Natural killer cell treated with Interleukin-12 subunit alpha and Interleukin-12 subunit beta and Interleukin-15 and Interleukin-18, amount 100 ng/mL, for 72 hours (primary cell): Measurements from ENCODE around the gene EHD1. TPM values are rescaled to one million over a fixed set of nuclear protein-coding genes. Genes with fewer than 3 reads are reported as not detected.
A peak's percentile ranks its signal among the peaks of the same experiment; 100 is the strongest.
"Not testable (repeated sequence)": the region's sequence is repeated elsewhere in the genome, so short reads cannot be mapped to it uniquely, and the experiment has no call there.

ENCODE experiments used
- ATAC-seq, 2 donors: fragments of 150-1000 bp; cut with Tn5 transposase in 1 of 2; sonication (Bioruptor Pico), chemical (Tn5 transposase) in 1 of 2; 2 replicates each; pipeline ENCODE4 v1.10.0; 2021
- DNase-seq: peaks from one replicate; pipeline ENCODE4 v3.0.0; 2022; ENCODE audit warnings: low spot score
- H3K27ac Mint-ChIP-seq, 2 donors: 1 replicate in 1 of 2; 2 replicates in 1 of 2; pipeline ENCODE4 v1.8.0; 2022; ENCODE audit warnings: mixed read lengths in 2 of 2, mild to moderate bottlenecking in 1 of 2, moderate library complexity in 1 of 2
- H3K27me3 Mint-ChIP-seq, 2 donors: 1 replicate in 1 of 2; 2 replicates in 1 of 2; pipeline ENCODE4 v1.8.0; 2022; ENCODE audit warnings: mixed read lengths in 2 of 2
- H3K36me3 Mint-ChIP-seq: one replicate; pipeline ENCODE4 v1.8.0; 2022; ENCODE audit warnings: mixed read lengths
- H3K4me1 Mint-ChIP-seq, 2 donors: 1 replicate in 1 of 2; 2 replicates in 1 of 2; pipeline ENCODE4 v1.8.0; 2022; ENCODE audit warnings: low read depth in 2 of 2, mixed read lengths in 2 of 2, mild to moderate bottlenecking in 1 of 2
- H3K4me3 Mint-ChIP-seq: one replicate; pipeline ENCODE4 v1.8.0; 2022; ENCODE audit warnings: mixed read lengths
- H3K9me3 Mint-ChIP-seq: 2 replicates; pipeline ENCODE4 v1.8.0; 2022; ENCODE audit warnings: mixed read lengths
- total RNA-seq, 2 donors: library from RNA; stranded (reverse); gene quantifications; one replicate each; pipeline ENCODE4 v1.2.3, GENCODE V29; 2022

The EHD1 gene
- total RNA-seq, 2 donors from 2014 or later = 202 to 235 TPM

GRCh38 chr11:64849598-64850356, 28.6 kb downstream of the EHD1 start:
- H3K36me3 Mint-ChIP-seq = no peaks in the 10 kb centered on the region
- H3K4me1 Mint-ChIP-seq = peaks cover 62 to 64% of the 10 kb centered on the region in 2 donors
- no peaks in the 10 kb centered on the region for H3K9me3 Mint-ChIP-seq
- H3K27me3 Mint-ChIP-seq = no peaks in the 10 kb centered on the region
- H3K4me3 Mint-ChIP-seq = no peak overlapping the region
- DNase-seq = no peak
- no peak for ATAC-seq
- peak overlapping the region; percentile 46 to 69 for H3K27ac Mint-ChIP-seq

DNA sequence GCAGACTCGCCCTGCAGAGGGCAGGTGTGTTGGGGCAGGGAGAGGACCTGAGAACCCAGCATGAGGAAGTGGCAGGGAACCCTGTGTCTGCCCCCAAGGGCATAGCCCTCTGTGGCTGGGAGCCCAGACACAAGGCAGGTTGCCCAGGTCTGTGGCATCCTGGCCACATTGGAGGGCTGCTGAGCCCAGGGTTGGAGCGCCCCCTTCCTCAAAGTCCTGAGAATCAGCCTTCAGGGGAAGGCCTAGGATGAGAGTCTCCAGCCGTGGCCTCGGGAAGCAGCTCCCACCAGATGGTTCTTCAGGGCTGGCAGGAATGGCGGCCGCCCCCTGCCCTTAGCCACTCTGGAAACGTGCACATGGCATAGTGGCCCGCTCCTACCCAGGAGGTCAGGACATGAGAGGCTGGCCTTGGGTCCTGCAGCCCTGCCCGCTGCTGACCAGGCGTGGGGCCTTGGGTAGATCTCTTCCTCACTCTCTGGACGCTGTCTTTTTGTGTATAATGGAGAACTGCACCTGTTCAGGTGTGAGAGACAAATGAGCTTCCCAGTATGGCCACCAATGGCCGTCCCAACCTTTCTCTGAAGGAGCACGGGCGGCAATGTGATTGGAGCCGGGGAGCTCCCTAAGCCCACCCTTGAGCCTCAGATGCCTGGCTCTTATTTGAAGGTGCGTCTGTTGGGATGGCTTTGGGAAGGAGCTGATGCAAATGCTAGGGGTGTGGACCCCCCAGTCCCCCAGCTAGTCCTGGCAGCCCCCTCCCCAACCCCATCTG, 29.4 kb downstream of the EHD1 start:
- H3K4me1 Mint-ChIP-seq = peaks cover 57 to 59% of the 10 kb centered on the region in 2 donors
- H3K4me3 Mint-ChIP-seq = peak overlapping the region; percentile 27
- no peak for ATAC-seq
- no peaks in the 10 kb centered on the region for H3K27me3 Mint-ChIP-seq
- no peaks in the 10 kb centered on the region for H3K9me3 Mint-ChIP-seq
- peak overlapping the region; percentile 46 to 69 for H3K27ac Mint-ChIP-seq
- H3K36me3 Mint-ChIP-seq = no peaks in the 10 kb centered on the region
- no peak for DNase-seq

DNA sequence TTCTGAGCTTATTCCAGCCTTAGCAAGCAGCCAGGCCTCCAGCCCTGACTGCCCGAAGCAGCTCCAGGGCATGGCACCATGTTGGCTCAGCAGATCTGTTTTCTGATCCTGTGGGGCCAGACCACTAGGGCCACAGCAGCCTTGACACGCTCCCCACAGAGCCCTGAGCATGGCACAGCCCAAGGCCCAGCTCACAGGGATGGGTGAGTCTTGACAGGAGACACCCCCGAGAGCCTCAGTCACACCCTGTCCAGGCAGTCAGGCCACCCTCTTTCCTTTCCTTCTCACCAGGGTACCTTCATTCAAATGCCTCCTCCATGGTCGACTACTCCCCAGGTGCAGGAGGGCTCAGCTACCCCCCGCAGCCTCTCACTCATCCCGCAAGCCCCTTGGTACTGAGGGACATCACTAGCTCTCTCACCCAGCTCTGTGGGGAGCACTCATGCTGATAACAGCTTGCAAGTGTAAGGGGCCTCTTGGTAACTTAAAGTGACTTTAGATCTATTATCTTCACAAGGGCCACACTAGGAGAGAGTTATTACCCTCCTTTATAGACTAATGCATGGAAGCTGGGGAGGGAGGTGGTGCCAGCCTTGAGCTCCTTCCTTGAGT, 30.1 kb downstream of the EHD1 start:
- Mint-ChIP-seq H3K9me3 (no peaks in the 10 kb centered on the region), H3K4me3 (peak overlapping the region; percentile 1), H3K36me3 (no peaks in the 10 kb centered on the region), H3K4me1 (peaks cover 56 to 60% of the 10 kb centered on the region in 2 donors), H3K27me3 (no peaks in the 10 kb centered on the region), H3K27ac (peak overlapping the region; percentile 46 to 69)
- ATAC-seq (no peak), DNase-seq (no peak)

DNA sequence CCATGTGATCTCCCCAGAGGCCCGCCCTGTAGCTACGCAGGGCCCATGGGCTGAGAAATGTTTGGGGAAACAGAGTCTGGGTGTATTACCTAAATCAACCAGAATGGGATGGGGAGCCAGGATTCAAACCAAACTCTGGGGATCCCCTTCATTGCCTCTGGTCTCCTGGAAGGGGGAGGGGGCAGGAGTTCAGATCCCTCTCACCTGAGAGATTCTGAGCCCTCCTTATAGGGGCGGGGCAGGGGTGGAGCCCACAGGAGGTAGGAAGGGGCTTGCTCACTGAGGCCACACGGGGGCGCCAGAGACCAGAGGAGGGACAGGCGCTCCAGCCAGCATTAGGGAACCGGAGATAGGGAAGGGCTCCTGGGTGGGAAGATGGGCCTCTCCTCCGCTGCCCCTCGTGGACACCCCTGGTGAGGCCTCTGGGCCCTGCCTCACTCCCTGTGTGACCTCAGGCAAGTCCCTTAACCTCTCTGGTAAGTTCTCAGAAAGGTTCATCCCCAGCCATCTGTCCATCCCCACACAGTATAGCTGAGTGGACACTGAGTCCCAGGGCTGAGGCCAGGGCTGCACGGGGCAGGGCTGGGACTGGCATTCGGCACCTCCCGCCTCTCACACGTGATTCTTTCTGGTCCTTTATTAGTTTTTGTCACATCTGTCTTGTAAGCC, 31.3 kb downstream of the EHD1 start:
- H3K9me3 Mint-ChIP-seq = no peaks in the 10 kb centered on the region
- peak; percentile 79 to 83 for ATAC-seq
- H3K27ac Mint-ChIP-seq = no peak overlapping the region
- H3K36me3 Mint-ChIP-seq = no peaks in the 10 kb centered on the region
- peak; percentile 92 for DNase-seq
- peaks cover 46 to 48% of the 10 kb centered on the region in 2 donors for H3K4me1 Mint-ChIP-seq
- H3K27me3 Mint-ChIP-seq = no peaks in the 10 kb centered on the region
- H3K4me3 Mint-ChIP-seq = no peak overlapping the region

GRCh38 chr11:64845776-64846129, 32.7 kb downstream of the EHD1 start:
- H3K27me3 Mint-ChIP-seq, H3K36me3 Mint-ChIP-seq, ATAC-seq, H3K9me3 Mint-ChIP-seq, DNase-seq: not testable (repeated sequence)
- Mint-ChIP-seq H3K4me3 (peak overlapping the region; percentile 70), H3K27ac (peak overlapping the region in 1 of 2 donors; percentile 41), H3K4me1 (peaks cover 32 to 35% of the 10 kb centered on the region in 2 donors)

GRCh38 chr11:64845129-64845775, 33.2 kb downstream of the EHD1 start:
- no peak for ATAC-seq
- H3K27ac Mint-ChIP-seq = peak overlapping the region; percentile 41 to 47

GRCh38 chr11:64844330-64845128, 33.9 kb downstream of the EHD1 start, which contains the start of gene CDC42BPG:
CDC42BPG (minus strand) TSS chr11:64844653; CDS start chr11:64844569, 84 bp downstream.
- H3K4me3 Mint-ChIP-seq = peak within 1 kb of the TSS; percentile 70
- H3K4me1 Mint-ChIP-seq = peaks cover 28 to 32% of the 10 kb centered on the region in 2 donors
- peak; percentile 77 to 78 for ATAC-seq
- peak within 1 kb of the TSS; percentile 47 to 71 for H3K27ac Mint-ChIP-seq
- H3K27me3 Mint-ChIP-seq = no peaks in the 10 kb centered on the region
- no peaks in the 10 kb centered on the region for H3K9me3 Mint-ChIP-seq
- DNase-seq = peak; percentile 85
- H3K36me3 Mint-ChIP-seq = no peaks in the 10 kb centered on the region

More at GRCh38 chr11:64845129-64845775, 33.2 kb downstream of the EHD1 start:
- Mint-ChIP-seq H3K4me3 (peak overlapping the region; percentile 70), H3K4me1 (peaks cover 31 to 34% of the 10 kb centered on the region in 2 donors), H3K36me3 (no peaks in the 10 kb centered on the region), H3K27me3 (no peaks in the 10 kb centered on the region), H3K9me3 (no peaks in the 10 kb centered on the region)
- DNase-seq = no peak

DNA sequence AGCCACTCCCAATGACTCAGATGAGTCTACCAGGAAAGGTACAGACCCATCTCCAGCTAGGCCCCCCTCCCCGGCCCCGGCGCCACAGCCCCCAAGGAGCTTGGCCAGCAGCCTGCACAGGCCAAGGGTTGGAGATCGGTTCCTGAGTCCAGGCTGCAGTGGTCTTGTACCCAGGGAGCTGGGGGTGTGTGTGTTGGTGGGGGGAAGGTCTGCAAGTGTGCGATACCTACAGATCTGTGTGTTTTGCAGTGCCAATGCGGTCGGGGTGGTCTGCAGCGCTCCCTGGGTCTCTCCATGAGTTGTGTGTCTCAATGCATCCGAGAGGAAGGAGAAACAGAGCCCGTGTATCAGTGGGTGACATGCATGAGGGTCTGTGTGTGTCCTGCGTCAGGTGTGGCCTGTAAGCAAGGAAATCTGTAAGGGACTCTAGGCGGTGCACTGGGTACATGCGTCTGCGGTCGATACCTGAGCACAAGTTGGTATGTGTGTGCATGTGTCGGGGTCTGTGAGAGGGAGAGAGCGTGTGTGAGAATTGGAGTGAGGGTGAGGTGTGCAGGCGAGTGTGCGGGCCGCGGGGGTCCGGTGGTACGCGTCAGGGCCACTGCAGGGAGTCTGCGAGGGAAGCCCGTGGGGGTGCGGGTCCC, 34.6 kb downstream of the EHD1 start:
- Mint-ChIP-seq H3K27me3 (no peaks in the 10 kb centered on the region), H3K9me3 (no peaks in the 10 kb centered on the region), H3K4me3 (peak overlapping the region; percentile 66), H3K4me1 (peaks cover 21 to 26% of the 10 kb centered on the region in 2 donors), H3K36me3 (no peaks in the 10 kb centered on the region), H3K27ac (peak overlapping the region in 1 of 2 donors; percentile 71)
- DNase-seq (no peak), ATAC-seq (no peak)

DNA sequence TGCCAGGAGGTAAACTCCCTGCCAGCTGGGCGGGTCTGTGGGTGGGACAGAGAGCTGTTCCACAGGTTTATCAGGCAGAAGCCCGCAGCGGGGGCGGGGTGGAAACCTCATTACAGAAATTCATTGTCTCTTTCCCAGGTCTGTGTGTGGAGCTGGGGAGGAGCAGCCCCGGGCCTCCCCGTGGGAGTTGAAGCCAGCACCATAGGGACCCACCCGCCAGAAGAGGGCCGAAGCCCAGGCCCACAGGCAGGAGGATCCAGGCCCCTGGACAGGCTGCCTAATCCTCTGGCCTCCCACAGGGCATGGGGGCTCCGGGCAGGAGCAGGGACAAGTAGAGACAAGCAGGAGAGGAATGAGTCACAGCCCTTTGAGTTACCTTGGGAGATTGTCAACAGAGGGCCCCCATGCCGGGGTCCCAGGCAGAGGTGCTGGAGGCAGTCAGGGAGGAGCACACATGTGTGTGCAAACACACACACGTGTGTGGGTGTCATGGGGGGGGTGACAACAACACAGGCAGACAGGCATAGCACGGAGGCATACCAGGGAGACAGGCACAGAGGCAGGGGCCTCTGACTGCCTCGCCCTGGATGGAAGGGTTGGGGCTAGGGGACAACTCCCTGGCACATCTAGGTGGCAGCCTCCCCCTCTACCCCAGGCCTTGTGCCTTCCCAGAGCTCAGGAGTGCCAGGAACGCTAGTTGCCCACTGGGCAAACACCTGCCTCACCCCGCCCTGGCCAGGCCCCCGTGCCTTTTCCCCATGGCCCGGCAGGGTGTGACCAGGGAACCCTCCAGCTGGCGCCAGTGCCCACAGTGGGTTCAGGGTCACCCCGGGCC, 35.4 kb downstream of the EHD1 start:
- peak overlapping the region in 1 of 2 donors; percentile 71 for H3K27ac Mint-ChIP-seq
- H3K9me3 Mint-ChIP-seq = no peaks in the 10 kb centered on the region
- H3K36me3 Mint-ChIP-seq = no peaks in the 10 kb centered on the region
- no peak for DNase-seq
- ATAC-seq = no peak
- H3K4me1 Mint-ChIP-seq = peaks cover 14 to 20% of the 10 kb centered on the region in 2 donors
- no peaks in the 10 kb centered on the region for H3K27me3 Mint-ChIP-seq
- peak overlapping the region; percentile 69 for H3K4me3 Mint-ChIP-seq

- DNase-seq (no peak), ATAC-seq (no peak)
- H3K27me3 Mint-ChIP-seq = no peaks in the 10 kb centered on the region
- H3K4me1 Mint-ChIP-seq = peaks cover 12 to 18% of the 10 kb centered on the region in 2 donors
- no peaks in the 10 kb centered on the region for H3K36me3 Mint-ChIP-seq
- no peak overlapping the region for H3K27ac Mint-ChIP-seq
- no peaks in the 10 kb centered on the region for H3K9me3 Mint-ChIP-seq
- H3K4me3 Mint-ChIP-seq = no peak overlapping the region
Observed at GRCh38 chr11:64842366-64842759, 36.1 kb downstream of the EHD1 start.

DNA sequence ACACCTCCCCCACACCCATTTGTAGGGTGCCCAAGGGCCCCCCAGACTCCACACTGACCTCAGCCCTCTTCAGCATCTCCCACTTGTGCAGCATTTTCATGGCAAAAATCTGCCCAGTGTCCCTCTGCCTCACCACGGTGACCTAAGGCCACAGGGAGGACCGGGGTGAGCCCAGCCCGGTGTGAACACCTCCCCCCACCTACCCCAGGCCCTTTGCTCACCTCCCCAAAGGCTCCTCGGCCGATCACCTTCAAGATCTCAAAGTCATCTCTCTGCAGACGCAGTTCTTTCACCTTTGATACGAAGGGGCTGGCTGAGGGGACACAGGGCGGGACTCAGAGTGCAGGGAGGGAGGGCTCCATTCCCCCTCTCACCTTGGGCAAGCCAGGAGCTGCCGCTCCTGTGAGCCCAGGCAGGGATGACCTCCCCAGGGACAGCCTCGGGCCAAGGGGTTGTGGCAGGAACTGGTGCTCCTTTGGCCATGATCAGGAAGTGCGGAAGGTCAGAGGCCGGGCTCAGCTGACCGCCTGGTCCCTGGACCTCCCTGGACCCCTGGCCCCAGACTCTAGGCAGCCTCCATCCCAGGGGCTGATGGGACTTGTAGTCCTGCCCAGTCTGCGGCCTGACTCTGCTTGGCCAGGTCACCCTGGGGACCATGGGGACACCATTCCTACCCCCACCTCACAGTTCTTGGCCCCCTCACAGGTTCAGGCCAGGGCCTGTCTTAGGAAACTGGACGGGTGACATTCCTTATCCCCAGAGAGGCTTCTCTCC, 36.6 kb downstream of the EHD1 start:
- ATAC-seq (no peak), DNase-seq (no peak)
- Mint-ChIP-seq H3K36me3 (no peaks in the 10 kb centered on the region), H3K9me3 (no peaks in the 10 kb centered on the region), H3K27ac (no peak overlapping the region), H3K4me3 (no peak overlapping the region), H3K27me3 (no peaks in the 10 kb centered on the region), H3K4me1 (peaks cover 12 to 16% of the 10 kb centered on the region in 2 donors)
